NCI-H524 treated with DMSO at 0.1 percent for 48 hours (cell line): ENCODE measurements around the gene ADGRB2.

Experiments used
- DNase-seq: peaks from one replicate; lab custom pipeline; 2025; lab: John Stamatoyannopoulos, UW

ADGRB2 gene

DNA sequence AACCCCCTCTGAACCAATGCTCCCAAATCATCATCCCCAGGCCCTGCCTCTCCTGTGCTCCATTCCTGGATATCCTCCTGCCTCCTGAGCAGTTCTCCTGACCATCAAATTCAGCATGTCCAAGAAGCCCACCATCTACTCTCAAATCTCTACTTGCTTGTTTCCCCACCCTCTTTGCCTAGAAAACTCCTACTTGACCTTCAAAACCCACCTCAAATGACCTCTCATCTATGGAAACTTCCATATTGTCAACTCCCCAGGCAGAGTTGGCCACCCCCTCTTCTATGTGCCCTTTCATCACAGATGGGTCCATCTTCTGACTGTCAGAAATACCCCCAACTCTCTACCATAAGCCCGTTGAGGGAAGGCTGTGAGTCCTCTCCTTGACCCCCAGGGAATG lies 16.8 kb downstream of the ADGRB2 start:
- no peak for DNase-seq

DNA sequence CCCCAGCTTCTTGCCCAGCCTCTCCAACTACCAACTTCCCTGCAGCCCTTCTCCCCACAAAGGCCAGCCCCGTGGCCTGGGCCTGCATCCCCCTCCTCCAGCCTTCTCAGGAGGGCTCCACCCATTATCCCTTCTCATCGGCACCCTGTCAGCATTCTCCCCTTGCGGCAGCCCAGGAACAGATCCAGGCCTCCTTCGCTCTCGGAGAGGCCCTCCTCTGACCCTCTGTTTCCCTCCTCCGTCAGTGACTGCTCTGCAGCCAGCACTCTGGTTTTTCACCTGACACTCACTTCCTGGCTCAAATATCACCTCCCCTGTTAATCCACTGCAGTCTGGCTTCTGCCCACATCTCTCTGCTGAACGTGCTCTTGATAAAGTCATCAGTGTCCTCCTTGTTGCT lies 17.5 kb downstream of the ADGRB2 start:
- DNase-seq: no peak

DNA sequence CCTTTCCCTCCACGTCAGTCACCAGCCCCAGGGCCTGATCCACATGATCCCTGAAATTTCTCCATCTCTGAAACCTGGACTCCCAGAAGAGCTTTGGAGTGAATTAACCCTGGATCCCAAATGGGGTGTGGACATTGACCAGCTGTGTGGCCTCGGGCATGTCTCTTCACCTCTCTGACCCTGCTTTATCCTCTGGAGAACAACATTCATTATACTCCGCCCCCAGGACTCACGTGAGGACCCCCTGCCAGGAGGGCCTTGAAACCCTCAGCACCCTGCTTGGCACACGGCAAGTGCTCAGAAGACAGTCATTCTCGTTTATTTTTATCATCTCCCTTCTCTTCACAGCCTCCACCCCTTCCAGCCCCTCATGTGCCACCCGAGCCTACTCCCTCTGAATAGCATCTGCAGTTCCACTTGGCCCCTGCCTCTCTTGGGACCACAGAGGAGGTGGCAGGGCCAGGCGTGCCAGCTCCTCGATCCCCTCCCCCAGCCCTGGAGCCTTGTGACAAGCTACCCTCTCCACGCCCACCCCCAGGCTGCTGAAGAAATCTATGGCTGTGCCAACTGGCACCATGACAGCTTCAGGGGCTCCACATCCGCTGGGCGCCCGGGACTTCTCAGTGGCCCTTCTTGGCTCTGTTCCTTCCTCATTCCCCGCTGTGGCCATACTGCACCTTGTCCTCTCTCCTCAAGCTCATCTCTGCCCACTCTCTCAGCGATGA lies 18.0 kb downstream of the ADGRB2 start:
- no peak for DNase-seq

DNA sequence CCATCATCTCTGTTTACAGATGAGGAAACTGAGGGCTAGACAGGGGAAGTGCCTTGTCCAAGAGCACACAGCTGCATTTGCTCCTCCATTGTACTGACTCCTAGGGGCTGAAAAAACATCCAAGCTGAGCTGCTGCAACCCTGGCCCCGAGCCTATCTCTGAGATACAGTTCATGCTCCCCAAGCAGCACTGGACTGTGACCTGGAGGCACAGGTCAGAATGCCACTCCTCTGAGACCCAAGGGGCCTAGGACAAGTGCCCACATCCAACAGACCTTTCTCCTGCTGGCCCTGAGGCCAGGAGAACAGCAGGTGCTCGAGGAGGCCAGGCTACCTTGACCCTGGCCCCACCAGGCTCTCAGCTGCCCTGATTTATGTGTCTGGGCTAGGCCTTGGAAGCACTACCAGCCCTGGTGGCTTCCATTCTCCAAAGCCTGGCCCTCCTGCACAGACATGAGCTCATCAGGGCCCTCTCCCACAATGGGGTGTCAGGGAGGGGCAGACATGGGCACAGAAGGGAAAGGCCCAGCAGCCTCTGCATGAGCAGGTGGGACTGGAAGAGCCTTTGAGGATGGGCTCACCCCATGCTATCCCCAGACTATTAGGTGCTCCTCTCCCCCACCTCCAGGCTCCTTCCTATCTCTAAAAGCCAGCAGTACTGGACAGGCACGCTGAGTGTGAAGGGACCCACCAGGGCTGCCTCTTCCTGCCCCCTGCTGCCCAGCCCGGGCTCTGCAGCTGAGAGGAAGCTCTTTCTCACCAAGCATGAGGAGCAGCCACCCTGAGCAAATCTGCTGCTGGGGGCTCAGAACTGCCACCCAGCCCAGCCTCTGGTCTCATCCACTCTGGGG lies 18.8 kb downstream of the ADGRB2 start:
- no peak for DNase-seq

DNA sequence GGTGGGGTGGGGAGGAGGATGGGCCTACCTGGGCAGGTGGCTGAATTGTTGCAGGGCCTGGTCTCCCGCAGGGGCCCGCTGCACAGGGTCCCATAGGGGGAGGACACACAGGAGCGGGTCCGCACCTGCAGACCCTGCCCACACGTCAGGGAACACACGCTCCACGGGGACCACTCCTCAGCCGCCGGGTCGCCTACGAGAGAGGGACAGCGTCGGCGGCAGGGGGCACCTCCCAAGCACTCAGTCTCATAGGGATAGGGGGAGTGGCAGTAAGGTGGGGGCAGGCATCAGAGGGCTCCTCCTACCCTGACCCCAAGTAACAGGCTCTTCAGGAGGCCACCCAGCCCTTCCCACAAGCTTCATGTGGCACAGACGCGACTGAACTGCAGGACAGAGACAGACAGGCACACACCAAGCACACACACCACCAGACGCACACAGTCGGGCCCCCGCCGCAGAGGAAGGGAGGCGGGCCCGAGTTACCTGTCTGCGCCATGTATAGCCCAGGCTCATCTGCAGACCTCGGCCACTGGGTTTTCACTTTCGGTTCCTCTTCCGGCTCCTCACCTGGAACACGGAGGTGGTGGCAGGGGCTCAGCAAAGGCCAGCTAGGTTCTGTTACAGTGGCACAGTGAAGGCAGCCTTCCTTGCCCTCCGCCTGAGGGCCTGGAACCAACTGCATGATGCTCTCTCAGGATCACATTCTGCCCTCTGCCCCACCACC lies 19.8 kb downstream of the ADGRB2 start:
- DNase-seq: no peak

- no peak for DNase-seq
These were observed 21.5 kb downstream of the ADGRB2 start for GRCh38 chr1:31742462-31743212.

- DNase-seq: no peak
These were observed 24.8 kb downstream of the ADGRB2 start for GRCh38 chr1:31739346-31739745.

GRCh38 chr1:31736675-31737074 lies 27.5 kb downstream of the ADGRB2 start:
- DNase-seq: no peak

DNA sequence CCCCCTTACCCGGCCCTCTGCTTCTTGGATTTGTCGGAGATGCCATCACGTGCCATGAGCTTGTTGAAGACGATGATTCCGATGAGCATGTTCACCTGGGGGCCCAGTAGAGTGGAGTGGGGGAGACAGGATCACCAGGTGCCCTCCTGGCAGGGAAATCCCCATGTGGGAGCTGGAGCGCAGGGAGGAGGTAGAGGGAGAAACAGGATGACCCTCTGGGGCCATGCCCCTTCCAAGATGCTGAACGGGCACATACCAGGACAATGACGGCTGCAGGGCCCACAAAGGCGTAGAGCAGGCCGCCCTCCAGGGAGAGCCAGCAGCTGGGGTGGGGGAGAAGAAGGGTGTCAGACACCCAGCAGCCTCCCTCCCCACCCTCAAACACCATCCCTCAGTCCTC lies 28.6 kb downstream of the ADGRB2 start:
- DNase-seq: no peak

- no peak for DNase-seq
These were observed 29.5 kb downstream of the ADGRB2 start for GRCh38 chr1:31734582-31735107.

- DNase-seq: no peak
These were observed 30.5 kb downstream of the ADGRB2 start for GRCh38 chr1:31733389-31734219.

GRCh38 chr1:31732751-31733289 lies 31.3 kb downstream of the ADGRB2 start:
- DNase-seq: no peak

DNA sequence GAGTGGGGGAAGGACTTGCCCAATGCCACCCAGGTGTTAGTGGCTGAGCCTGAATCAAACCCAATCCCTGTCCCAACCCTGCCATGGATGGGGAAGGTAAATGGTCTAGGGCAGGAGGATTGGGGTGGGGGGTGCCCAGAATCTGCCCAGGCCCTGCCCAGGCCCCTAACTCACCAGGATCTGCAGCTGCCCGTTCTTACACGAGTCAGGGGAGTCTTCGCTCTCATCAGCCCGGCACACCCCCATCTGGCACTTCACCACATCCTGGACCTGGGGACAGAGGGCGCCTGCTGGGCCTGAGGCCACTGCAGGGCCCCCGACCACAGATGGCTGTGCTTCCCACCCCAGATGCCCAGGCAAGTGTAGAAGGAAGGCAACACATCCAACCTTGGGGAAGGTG lies 31.8 kb downstream of the ADGRB2 start:
- DNase-seq: no peak

GRCh38 chr1:31731049-31731565 lies 33.0 kb downstream of the ADGRB2 start:
- DNase-seq: no peak

GRCh38 chr1:31730336-31731048 lies 33.6 kb downstream of the ADGRB2 start:
- no peak for DNase-seq

GRCh38 chr1:31727849-31728248 lies 36.3 kb downstream of the ADGRB2 start:
- DNase-seq: no peak

DNA sequence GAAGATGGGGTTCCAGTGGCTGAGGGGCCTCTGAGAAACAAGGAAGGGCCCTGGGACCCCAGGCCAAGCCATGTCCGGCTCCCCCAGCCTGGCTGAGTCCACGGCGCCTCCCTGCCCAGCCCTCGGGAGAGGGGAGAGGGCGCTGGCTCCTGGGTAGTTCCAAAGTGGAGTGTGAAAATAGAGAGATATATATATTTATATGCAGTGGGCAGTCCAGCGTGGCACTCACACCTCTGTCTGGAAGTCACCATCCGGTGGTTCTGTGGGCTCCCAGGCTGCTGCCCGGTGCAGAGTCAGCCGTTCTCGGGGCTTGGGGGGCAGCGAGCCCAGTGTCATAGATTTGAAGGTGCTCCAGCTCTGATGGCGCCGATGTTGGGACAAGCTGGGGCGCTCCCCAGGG lies 36.9 kb downstream of the ADGRB2 start:
- no peak for DNase-seq

GRCh38 chr1:31726715-31727114 lies 37.4 kb downstream of the ADGRB2 start:
- no peak for DNase-seq

DNA sequence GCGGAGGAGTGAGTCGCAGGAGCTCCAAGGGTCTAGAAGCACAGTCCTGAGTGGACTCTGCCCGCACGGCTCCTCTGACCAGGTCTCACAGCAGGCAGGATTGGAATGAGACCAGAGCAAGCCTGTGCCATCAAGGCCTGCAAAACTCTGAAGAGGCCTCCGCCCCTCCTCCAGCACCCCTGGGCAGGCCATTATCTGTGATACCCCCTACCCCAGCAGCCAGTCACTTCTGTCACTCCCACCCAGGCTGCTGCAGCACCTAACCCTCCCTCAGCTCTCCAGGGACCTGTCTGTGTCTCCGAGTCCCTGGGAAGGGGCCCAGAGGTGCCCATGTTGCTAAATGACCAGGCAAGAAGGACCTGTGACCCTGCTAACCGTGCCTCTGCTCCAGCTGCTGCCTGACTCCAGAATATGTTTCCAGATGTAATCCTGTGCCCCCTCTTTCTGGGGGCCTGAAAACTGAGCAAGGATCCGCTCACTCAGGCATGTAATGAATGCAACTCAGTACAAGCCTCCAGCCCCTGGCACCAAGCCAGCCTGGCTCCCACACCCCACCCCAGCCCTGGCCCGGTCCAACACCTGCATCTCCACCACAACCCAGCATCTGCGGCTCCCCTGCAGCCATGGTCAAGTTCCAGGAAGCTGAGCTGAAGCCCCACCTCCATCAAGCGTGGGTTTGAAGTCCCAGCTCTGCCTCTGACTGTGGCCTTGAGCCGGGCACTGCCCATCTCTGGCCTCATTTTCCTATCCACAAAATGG lies 38.2 kb downstream of the ADGRB2 start:
- no peak for DNase-seq
